GM12892 (cell line): ENCODE measurements around the gene SLC6A8.
A peak's percentile ranks its signal among the peaks of the same experiment; 100 is the strongest.
"Not testable (repeated sequence)": the region's sequence is repeated elsewhere in the genome, so short reads cannot be mapped to it uniquely, and the experiment has no call there.

Source experiments
- DNase-seq: peaks from one replicate; pipeline ENCODE4 v3.0.0; 2011; ENCODE audit not compliant: insufficient read length
- FAIRE-seq: peaks from 2 replicates; lab custom pipeline; 2011; peaks lifted over from hg19 to GRCh38; lab: Jason Lieb, UNC
- POLR2A ChIP-seq: IDR thresholded peaks from 2 replicates; pipeline ENCODE4 v1.6.1; 2011; ENCODE audit warnings: low read depth, low read length, control low read depth
- POLR2AphosphoS5 ChIP-seq: IDR thresholded peaks from 2 replicates; pipeline ENCODE4 v1.6.1; 2011; ENCODE audit warnings: low read depth, low read length, control low read depth
- TAF1 ChIP-seq: IDR thresholded peaks from 2 replicates; pipeline ENCODE4 v1.6.1; 2011; ENCODE audit warnings: low read depth, mild to moderate bottlenecking, control low read depth, low read length, borderline replicate concordance

Gene SLC6A8

DNA sequence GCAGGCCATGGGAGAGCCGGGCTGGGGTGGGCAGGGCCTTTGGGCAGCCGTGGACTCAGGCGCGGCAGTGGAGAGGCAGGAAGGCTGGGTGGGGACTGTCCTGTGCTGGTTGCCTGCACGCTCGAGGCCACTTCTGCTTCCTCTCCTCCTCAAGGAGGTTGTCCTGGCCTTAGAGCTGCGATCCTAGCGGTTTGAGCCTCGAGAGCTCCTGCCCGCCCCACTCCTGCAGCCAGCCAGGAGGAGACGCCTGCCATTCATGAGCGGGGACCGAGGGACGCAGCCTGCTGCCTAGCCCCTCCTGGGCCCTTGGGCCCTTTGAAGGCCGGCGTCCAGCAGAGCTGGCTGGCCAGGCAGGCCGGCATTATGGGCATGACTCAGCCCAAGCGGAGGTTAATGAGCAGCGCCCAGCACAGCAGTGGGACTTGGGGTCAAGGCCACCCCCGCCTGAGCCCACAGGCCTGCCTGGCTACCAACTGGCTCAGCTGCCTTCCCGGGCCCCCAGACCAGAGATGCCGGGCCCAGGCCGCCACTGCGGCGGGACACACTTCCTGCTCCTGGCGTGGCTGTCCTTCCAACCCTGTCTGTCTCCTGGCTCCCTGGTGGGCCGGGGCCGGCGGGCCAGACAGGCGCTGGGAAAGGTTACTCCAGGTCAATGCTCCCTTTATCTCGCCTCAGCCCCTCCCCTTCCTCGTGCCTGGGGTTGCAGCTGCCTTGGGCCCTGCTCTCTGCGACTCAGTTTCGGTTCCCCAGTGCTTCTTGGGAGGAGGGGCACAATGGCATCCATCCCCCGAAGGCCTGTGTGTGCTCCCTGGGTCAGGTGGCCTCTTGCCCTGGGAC is 38.8 kb downstream of the SLC6A8 start:
- peak; percentile 82 for DNase-seq
- FAIRE-seq = peak; percentile 86
- TF ChIP-seq POLR2AphosphoS5 = no peak
- TF ChIP-seq POLR2A = no peak
- TF ChIP-seq TAF1 = no peak

DNA sequence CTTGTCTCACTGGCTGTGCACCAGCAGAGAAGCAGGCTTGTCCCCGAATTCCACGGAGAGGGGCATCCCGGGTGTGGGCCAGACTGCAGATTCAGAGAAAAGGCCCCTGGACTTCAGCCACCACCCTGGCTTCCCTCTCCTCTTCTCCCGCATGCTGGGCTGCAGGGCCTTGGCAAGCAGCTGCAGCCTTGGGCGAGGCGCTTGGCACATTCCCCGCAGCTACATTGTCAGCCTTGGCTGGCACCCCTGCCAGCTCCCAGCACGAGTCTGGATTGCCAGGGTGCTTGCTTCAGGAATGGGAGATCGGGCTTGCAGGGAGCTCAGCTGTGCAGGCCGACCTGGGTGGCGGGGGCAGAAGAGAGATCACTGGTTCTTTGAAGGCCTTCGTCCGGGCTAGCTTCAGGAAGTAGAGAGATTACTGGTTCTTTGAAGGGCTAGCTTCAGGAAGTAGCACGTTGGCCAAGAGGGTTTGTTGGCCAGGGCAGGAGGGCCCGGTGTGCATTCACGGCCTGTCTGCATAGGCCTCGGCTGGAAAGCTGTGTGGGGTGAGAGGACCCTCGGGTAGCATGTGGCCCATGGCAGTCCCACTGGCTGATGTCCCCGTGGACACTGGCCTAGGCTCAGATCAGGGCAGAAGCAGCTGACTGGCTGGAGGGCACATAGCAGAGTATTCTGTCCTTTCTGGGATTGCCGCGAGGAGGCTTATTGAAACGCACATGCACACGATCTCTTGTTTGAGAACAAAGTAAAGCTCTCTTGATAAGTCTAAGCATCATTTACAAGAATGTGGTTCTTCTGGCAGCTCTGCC is 39.6 kb downstream of the SLC6A8 start:
- no peak for TF ChIP-seq POLR2A
- no peak for DNase-seq
- FAIRE-seq = no peak

DNA sequence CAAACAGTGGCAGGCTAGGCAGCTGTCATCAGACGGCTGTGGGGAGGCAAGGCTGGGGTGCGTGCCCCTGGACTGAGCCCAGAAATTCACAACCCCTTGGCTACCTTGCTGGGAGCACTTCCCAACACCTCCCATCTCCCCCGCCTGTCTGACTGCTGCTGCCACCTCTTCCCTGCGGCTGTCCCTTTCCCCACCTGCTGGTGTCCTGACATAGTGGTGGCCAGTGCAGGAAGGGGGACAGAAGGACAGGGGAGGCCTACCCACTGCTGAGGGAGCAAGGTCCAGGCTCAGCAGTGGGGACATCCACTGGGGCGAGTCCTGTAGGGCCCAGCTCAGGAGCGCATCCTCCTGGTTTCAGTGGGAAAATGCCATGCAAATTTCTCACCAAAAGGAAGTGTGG is 40.4 kb downstream of the SLC6A8 start:
- DNase-seq = no peak
- TF ChIP-seq POLR2AphosphoS5 (no peak), POLR2A (no peak), TAF1 (no peak)
- FAIRE-seq = no peak

DNA sequence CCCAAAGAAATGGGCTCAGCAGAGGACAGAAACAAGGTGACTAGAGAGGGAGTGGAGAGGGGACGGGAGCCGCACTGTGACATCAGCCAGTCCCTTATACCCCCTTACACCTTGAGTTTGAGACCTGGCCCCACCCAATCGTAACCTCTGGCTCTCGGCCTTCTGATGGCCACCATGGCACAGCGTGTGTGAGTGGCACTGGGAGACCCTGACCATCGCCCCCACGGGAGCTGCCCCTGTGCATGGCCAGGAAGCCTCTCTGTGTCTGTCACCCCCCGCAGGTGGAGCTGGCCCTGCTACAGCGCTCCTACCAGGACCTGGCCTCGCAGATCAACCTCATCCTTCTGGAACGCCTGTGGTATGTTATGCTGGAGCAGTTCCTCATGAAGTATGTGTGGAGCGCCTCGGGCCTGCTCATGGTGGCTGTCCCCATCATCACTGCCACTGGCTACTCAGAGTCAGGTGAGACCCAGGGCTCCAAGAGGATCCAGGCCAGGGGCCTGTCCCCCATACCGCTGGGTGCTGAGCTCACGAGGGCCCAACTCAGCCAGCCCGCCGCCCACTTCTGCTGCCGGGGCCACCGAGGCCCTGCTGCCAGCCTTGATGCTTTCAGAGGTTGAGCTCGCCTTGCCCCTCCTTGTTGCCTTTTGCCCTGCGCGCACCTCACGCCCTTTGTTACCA is 41.4 kb downstream of the SLC6A8 start:
- FAIRE-seq (no peak), DNase-seq (no peak)
- no peak for TF ChIP-seq POLR2AphosphoS5
- no peak for TF ChIP-seq POLR2A
- no peak for TF ChIP-seq TAF1

DNA sequence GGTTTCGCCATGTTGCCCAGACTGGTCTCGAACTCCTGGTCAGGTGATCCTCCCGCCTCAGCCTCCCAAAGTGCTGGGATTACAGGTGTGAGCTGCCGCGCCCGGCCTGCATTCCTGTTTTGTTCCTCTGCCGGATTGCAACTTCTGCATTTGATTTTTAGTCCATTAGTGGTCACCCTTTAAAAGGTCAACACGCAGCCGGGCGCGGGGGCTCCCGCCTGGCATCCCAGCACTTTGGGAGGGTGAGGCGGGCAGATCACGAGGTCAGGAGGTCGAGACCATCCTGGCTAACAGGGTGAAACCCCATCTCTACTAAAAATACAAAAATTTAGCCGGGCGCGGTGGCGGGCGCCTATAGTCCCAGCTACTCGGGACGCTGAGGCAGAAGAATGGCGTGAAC is 42.4 kb downstream of the SLC6A8 start:
- DNase-seq, FAIRE-seq: not testable (repeated sequence)

DNA sequence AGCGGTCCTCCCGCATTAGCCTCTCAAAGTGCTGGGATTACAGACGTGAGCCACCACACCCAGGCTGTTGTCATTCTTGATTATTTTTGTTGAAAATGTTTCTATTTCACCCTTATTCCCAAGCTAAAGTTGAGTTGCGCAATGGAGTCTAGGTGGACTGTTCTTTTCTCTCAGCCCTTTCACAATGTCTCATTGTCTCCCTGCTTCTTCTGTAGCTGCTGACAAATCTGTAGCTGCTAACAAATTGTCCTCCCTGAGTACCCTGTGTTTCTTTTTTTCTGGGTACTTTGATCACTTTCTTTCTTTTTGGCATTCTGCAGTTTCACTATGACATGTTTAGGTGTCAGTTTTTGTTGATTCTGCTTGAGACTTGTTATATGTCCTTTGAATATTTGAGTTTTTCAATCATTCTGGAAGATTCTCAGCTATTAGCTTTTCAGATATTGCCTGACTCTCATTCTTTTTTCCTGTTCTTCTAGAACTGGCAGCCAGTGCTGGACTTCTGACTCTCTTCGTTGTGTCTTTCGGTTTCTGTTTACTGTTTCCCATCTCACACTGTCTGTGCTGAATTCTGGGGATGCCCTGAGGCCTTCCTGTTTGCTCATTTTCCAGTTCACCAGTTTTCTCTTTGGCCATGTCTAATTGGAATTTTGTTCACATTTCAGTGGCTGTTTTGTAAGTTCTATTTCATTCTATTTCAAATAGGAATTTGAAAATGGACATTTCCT is 43.6 kb downstream of the SLC6A8 start:
- no peak for TF ChIP-seq POLR2A
- no peak for FAIRE-seq
- no peak for DNase-seq

DNA sequence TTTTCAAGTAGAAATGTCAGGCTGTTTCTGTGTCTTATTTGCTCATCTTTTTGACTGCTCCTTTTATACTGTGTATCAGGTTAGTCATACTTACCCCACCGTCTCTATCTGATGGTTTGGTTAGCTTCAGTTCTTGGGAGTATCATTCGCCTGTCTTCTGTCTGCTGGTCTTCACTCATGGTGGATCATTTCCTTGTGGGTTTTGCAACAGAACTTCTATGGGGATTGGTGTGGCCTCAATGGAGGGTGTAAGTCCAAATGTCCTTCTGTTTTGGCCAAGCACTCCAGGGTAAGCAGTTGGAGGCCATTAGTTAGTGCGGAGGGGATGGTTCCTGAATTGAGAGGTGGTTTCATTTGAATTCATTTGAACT is 44.1 kb downstream of the SLC6A8 start:
- DNase-seq (no peak), FAIRE-seq (no peak)
- TF ChIP-seq POLR2AphosphoS5 (no peak), TAF1 (no peak), POLR2A (no peak)

DNA sequence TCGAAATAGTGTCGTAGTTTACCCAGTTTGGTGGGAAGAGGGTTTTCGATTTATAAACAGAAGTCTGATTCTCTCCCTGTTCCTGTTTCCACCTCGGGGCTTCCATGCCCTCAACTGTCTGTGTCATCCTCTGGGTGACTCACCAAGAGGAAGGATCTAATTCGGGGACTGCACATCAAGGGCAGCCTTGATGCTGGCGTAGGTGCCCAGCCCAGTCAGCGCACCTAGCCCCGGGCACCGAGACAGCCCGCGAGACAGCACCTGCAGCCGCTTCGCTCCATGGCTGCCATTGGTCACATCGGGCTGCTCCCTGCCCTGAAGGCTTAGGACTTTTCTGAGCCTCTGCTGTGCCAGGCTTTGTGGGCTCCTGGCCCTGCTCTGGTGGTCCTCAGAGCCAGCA is 44.7 kb downstream of the SLC6A8 start:
- FAIRE-seq = no peak
- TF ChIP-seq POLR2AphosphoS5 = no peak
- TF ChIP-seq TAF1 = no peak
- TF ChIP-seq POLR2A = no peak
- no peak for DNase-seq

DNA sequence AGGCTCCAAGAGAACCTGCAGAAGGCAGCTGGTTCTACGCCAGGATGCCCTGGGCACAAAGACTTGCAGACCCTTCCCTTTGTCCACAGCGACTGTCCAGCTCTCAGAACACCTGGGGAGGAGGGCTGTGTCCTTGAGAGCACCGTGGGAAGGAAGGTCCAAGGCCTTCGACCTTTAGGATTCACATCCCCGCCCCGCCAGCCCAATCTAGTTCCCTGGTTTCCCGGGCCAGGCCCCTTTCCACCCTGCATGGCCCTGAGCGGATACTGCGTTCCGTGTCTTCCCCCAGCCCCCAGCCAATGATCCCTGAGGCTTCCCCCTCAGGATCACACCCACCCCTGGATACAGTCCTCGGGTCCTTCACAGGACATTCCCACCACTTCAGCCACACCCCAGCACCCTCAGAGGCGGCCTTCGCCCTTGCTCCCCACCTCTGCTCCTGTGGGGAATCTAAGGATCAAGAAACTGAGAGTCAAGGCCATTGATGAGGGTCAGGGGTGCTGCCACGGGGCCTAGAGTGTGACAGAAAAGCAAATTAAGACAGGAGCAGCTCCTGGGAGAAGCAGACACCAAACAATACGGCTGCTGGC is 46.0 kb downstream of the SLC6A8 start:
- no peak for FAIRE-seq
- DNase-seq = no peak
- TF ChIP-seq POLR2AphosphoS5 (no peak), POLR2A (no peak), TAF1 (no peak)

DNA sequence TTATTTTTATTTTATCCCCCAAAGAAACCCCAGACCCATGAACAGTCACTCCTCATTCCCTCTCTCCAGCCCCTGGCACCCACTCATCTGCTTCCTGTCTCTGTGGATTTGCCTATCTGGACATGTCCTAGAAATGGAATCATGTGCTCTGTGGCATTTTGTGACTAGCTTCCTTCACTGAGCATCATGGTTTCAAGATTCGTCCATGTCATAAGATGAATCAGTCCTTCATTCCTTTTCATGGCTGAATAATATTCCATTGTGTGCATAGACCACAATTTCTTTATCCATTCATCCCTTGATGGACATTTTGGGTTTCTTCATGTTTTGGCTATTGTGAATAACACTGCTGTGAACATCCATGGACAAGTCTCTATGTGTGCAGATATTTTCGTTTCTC is 47.1 kb downstream of the SLC6A8 start:
- DNase-seq = no peak
- TF ChIP-seq POLR2A (no peak), POLR2AphosphoS5 (no peak), TAF1 (no peak)
- no peak for FAIRE-seq

DNA sequence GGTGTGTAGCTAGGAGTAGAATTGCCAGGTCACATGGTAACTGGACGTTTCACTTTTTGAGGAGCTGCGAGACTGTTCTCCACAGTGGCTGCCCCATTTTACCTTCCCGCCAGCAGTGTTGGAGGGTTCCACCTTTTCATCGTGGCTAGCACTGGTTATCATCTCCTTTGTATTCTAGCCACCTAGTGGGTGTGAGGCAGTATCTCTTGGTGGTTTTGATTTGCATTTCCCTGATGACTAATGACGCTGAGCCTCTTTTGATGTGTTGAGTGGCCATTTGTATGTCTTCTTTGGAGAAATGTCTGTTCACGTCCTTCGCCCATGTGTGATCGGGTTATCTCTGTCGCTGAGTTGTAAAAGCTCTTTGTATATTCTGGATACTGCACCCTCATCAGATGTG is 47.5 kb downstream of the SLC6A8 start:
- TF ChIP-seq POLR2AphosphoS5 = no peak
- no peak for TF ChIP-seq POLR2A
- TF ChIP-seq TAF1 = no peak
- FAIRE-seq = no peak
- DNase-seq = no peak
